ENCODE measurements around the gene SH3GL3. TPM values are rescaled to one million over a fixed set of nuclear protein-coding genes. Genes with fewer than 3 reads are reported as not detected.
A peak's percentile ranks its signal among the peaks of the same experiment; 100 is the strongest.

Gene SH3GL3
- total and polyA plus RNA-seq, 5 donors, result 0.88 to 4.1 (median 2.0) TPM

DNA sequence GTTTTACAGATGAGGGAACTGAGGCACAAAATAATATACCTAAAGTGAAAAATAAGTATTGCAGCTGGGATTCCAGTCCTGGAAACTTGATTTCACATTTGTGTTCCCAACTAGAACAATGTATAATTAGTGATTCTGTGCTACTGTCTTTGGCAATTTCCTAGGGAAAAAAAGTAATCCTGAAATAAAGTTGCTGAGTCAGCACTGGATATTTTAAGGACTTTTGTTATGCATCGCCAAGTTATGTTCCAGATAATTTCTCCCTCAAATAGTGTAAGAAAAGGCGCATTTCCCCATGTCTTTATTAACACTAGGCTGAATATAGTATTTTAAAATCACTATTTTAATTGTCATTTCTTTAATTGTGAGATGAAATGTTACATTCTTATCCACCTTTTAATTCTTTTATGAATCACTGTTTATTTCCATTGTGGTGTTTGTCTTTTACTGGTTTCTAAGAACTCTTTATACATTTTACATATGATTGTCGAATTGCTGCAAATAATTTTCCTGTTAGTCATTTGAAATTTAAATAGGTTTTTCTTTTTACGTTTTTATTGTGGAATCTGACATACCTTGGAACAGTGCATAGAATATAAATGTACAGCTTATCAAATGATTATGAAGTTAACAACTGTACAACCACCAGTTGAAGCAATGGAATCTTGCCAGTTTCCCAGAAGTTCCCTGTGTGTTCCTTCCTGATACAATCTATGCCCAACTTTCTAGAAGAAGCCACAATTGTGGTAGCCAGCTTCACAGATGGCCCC is 56.6 kb downstream of the SH3GL3 start:
- ATAC-seq, result no peak

DNA sequence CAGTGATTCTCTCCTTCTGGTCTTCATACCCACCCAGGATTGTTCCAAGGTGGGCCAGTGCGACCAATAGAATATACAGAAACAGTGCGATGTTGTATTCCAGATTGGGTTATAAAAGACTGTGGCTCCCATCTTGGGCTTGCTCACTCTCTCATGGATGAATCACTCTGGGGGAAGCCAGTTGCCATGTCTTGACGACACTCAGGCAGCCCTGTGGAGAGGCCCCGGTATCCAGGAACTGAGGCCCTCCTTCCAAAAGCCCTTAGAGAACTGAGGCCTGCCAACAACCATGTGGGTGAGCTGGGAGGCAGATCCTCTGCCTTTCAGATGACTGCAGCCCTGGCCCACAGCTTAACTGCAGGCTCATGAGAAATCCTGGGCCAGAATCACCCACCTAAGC is 57.2 kb downstream of the SH3GL3 start:
- no peak overlapping the region for H3K4me3 ChIP-seq (ENCODE audit: low read length)
- no peak for DNase-seq
- intact Hi-C loops (cut with DNase I), result no loop called here
- H3K27ac ChIP-seq (ENCODE audit: low read length), result no peak overlapping the region
- WGBS, result 70% methylated on average over 4 of the region's 4 CpGs
- H3K27me3 ChIP-seq (ENCODE audit: control insufficient read depth, insufficient read depth), result no peaks in the 10 kb centered on the region
- H3K9me3 ChIP-seq (ENCODE audit: control insufficient read depth, low read length), result no peaks in the 10 kb centered on the region
- H3K4me1 ChIP-seq (ENCODE audit: control insufficient read depth, insufficient read depth, low read length), result no peaks in the 10 kb centered on the region
- ATAC-seq, result no peak

More for the DNA sequence above, 56.6 kb downstream of the SH3GL3 start:
- Histone ChIP-seq H3K4me3 (ENCODE audit: low read length) (no peak overlapping the region), H3K27ac (ENCODE audit: low read length) (no peak overlapping the region), H3K27me3 (ENCODE audit: control insufficient read depth, insufficient read depth) (no peaks in the 10 kb centered on the region), H3K4me1 (ENCODE audit: control insufficient read depth, insufficient read depth, low read length) (no peaks in the 10 kb centered on the region), H3K9me3 (ENCODE audit: control insufficient read depth, low read length) (no peaks in the 10 kb centered on the region)
- intact Hi-C loops (cut with DNase I), result no loop called here
- no peak for DNase-seq
- WGBS, result 70% methylated on average over 4 of the region's 4 CpGs

DNA sequence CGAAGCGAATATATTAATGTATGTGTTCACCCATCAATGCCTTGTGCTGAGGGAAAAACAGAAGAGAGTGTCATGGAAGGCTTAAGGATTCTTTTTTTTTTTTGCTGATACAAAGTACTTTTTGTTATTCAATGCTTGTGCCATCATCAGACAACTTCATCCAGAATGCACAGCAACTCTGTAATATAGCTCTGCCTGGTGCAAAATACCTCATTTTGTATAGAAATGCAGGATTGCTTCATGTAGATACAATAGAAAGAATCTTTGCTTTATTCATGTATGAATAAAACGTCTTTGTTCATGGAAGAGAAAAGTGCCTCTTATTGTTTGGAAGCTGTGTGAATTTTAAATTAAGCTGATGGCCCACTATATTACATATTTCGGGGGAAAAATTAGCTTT is 62.9 kb downstream of the SH3GL3 start:
- no peak for ATAC-seq
- DNase-seq, result no peak
- H3K27ac ChIP-seq (ENCODE audit: low read length), result no peak overlapping the region
- H3K9me3 ChIP-seq (ENCODE audit: control insufficient read depth, low read length), result no peaks in the 10 kb centered on the region
- intact Hi-C loops (cut with DNase I), result no loop called here
- H3K4me1 ChIP-seq (ENCODE audit: control insufficient read depth, insufficient read depth, low read length), result no peaks in the 10 kb centered on the region
- no peaks in the 10 kb centered on the region for H3K27me3 ChIP-seq (ENCODE audit: control insufficient read depth, insufficient read depth)
- H3K4me3 ChIP-seq (ENCODE audit: low read length), result no peak overlapping the region
- WGBS, result 88% methylated on average over 4 of the region's 4 CpGs

DNA sequence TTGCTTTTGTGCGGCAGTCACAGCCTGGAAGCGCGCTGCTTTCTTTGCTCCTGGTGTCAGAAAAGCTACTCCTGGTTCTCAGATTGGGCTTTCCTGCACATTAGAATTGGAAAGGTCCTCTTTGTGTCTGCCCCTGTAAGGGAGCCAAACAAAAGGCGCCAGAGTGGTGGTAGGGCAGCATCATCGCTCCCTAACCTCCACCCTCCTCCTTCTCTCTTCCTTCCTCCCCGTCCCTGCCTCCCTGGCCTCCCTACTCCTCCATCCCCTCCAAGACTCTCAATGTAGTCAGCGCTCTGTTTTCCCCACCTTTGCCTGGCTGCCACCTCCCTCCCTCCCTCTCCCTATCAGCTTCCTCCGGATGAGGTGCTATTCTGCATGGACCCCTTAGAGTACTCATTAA is 65.3 kb downstream of the SH3GL3 start:
- intact Hi-C loops (cut with DNase I), result no loop called here
- ATAC-seq, result peak in 1 of 2 donors; percentile 14
- H3K9me3 ChIP-seq (ENCODE audit: control insufficient read depth, low read length), result no peaks in the 10 kb centered on the region

DNA sequence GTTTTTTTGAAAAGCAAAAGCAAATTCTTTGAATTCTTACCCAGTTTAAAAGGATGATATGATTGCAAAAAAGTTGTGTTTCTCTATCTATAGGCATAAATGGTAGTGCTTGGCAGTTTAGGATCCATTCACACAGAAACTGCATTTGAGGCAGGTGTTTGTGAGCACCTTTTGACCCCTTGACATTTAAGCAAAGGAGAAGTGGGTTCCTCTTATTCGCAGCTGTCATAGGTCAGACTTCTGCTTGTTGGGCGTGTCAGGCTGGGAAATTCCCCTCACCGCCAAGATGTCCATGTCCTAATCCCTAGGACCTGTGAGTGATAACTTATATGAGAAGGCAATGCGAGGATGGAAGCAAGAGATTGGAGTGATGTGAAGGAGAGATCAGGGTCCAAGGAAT is 67.4 kb downstream of the SH3GL3 start:
- 85% methylated on average over 4 of the region's 4 CpGs for WGBS

More for the DNA sequence above, 65.3 kb downstream of the SH3GL3 start:
- no peak overlapping the region for H3K4me3 ChIP-seq (ENCODE audit: low read length)
- no peaks in the 10 kb centered on the region for H3K27me3 ChIP-seq (ENCODE audit: control insufficient read depth, insufficient read depth)
- no peak for DNase-seq
- no peaks in the 10 kb centered on the region for H3K4me1 ChIP-seq (ENCODE audit: control insufficient read depth, insufficient read depth, low read length)
- WGBS, result 65% methylated on average over 8 of the region's 8 CpGs
- no peak overlapping the region for H3K27ac ChIP-seq (ENCODE audit: low read length)

DNA sequence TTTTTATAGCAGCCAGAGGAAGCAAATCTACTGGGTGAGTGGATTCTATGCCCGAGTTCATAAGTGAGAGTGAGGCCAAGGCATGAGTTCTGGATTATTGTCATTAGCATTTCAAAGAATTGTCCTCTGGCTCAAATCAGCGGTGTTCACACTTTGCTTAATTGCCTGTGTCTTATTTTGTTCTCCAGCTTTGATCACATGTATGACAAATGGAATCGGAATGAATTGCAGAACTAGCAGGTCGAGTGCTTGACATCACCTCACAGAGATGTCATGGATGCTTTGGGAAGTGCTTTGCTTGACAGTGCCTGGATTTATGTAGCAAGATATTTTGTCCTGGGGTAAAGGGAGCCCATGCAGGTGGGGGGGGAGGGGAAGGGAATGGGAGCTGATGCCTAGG is 68.0 kb downstream of the SH3GL3 start:
- intact Hi-C loops (cut with DNase I), result no loop called here
- no peak for DNase-seq
- ATAC-seq, result no peak
- Histone ChIP-seq H3K27ac (ENCODE audit: low read length) (no peak overlapping the region), H3K27me3 (ENCODE audit: control insufficient read depth, insufficient read depth) (no peaks in the 10 kb centered on the region), H3K4me1 (ENCODE audit: control insufficient read depth, insufficient read depth, low read length) (no peaks in the 10 kb centered on the region), H3K4me3 (ENCODE audit: low read length) (no peak overlapping the region), H3K9me3 (ENCODE audit: control insufficient read depth, low read length) (no peaks in the 10 kb centered on the region)
- WGBS, result 56% methylated on average over 4 of the region's 4 CpGs

More for the DNA sequence above, 67.4 kb downstream of the SH3GL3 start:
- no peaks in the 10 kb centered on the region for H3K4me1 ChIP-seq (ENCODE audit: control insufficient read depth, insufficient read depth, low read length)
- ATAC-seq (no peak), DNase-seq (no peak)
- no peak overlapping the region for H3K4me3 ChIP-seq (ENCODE audit: low read length)
- H3K9me3 ChIP-seq (ENCODE audit: control insufficient read depth, low read length), result no peaks in the 10 kb centered on the region
- no peak overlapping the region for H3K27ac ChIP-seq (ENCODE audit: low read length)
- intact Hi-C loops (cut with DNase I), result no loop called here
- H3K27me3 ChIP-seq (ENCODE audit: control insufficient read depth, insufficient read depth), result no peaks in the 10 kb centered on the region

DNA sequence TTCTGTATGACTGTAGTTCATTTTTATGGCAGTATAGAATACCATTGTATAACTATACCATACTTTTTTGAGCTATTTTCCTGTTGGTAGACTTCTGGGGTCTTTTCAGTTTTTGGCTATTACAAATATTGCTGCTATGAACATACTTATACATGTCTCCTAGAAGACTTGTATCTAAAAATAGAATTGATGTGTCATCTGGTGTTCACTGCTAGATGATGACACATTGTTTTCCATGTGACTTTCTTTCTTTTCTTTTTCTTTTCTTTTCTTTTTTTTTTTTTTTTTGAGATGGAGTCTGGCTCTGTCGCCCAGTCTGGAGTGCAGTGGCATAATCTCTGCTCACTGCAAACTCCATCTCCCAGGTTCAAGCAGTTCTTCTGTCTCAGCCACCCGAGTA is 69.8 kb downstream of the SH3GL3 start:
- no peak for ATAC-seq
- Histone ChIP-seq H3K4me3 (ENCODE audit: low read length) (no peak overlapping the region), H3K4me1 (ENCODE audit: control insufficient read depth, insufficient read depth, low read length) (no peaks in the 10 kb centered on the region), H3K27me3 (ENCODE audit: control insufficient read depth, insufficient read depth) (no peaks in the 10 kb centered on the region), H3K9me3 (ENCODE audit: control insufficient read depth, low read length) (no peaks in the 10 kb centered on the region), H3K27ac (ENCODE audit: low read length) (no peak overlapping the region)
- DNase-seq, result no peak
- intact Hi-C loops (cut with DNase I), result no loop called here
- 88% methylated on average over 2 of the region's 2 CpGs for WGBS

DNA sequence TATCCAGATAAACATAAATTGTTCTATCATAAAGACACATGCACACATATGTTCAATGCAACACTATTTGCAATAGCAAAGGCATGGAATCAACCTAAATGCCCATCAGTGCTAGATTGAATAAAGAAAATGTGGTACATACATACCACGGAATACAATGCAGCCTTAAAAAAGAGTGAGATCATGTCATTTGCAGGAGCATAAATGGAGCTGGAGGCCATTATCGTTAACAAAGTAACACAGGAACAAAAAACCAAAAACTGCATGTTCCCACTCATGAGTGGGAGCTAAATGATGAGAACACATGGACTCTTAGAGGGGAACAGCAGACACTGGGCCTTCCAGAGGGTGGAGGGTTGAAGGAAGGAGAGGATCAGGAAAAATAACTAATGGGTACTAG is 79.2 kb downstream of the SH3GL3 start:
- DNase-seq, result no peak
- intact Hi-C loops (cut with DNase I), result no loop called here
- ATAC-seq, result no peak
- H3K4me1 ChIP-seq (ENCODE audit: control insufficient read depth, insufficient read depth, low read length), result no peaks in the 10 kb centered on the region
- no peaks in the 10 kb centered on the region for H3K9me3 ChIP-seq (ENCODE audit: control insufficient read depth, low read length)
- H3K27me3 ChIP-seq (ENCODE audit: control insufficient read depth, insufficient read depth), result no peaks in the 10 kb centered on the region
- H3K27ac ChIP-seq (ENCODE audit: low read length), result no peak overlapping the region
- WGBS, result 88% methylated on average over 2 of the region's 2 CpGs
- no peak overlapping the region for H3K4me3 ChIP-seq (ENCODE audit: low read length)

DNA sequence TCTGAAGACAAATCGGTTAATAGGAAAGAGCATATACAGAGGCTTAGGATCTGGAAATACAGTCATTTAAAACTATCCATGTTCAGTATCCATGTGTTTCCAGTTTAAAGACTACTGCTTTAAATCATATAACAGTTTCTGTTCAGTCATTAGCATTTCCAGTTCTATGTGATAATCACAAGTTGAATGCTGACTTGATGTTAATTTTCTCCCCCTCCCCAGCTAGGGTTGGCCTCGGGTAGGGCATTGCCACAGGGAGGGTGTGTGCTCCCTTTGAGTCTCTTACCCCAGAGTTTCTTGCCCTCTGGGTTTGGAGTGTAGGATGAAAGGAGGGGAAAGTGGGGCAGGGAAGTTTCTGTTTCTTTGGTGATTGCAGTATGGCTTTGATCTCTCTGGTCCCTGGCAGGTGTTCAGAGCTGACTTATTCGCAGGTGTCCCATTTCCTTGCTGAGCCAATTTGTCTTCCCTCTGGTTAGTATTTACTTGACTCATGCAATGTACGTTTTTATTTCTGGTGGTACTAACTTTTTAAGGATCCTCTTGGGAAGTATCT is 86.3 kb downstream of the SH3GL3 start:
- Histone ChIP-seq H3K4me1 (ENCODE audit: control insufficient read depth, insufficient read depth, low read length) (no peaks in the 10 kb centered on the region), H3K4me3 (ENCODE audit: low read length) (no peak overlapping the region), H3K27ac (ENCODE audit: low read length) (no peak overlapping the region), H3K9me3 (ENCODE audit: control insufficient read depth, low read length) (no peaks in the 10 kb centered on the region), H3K27me3 (ENCODE audit: control insufficient read depth, insufficient read depth) (no peaks in the 10 kb centered on the region)
- intact Hi-C loops (cut with DNase I), result no loop called here
- ATAC-seq, result no peak
- whole genome bisulfite sequencing, result 77% methylated on average over 4 of the region's 4 CpGs
- no peak for DNase-seq

DNA sequence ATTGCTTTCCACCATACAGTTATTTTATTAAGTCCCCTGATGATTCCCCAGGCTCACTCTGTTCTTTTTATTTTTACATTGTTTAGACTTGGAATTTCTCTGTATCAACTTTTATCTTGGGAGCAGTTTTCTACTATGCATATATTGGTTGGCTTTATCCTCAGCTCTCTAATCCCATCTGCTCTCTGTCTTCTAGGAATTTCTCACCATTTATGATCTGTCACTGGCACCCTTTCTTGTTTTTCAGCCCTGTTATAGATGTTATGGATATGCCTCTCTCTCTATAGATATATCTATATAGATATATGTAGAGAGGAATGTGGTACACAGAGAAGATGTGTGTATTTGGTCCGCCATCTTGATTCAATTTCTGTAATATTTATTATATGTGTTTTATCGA is 90.5 kb downstream of the SH3GL3 start:
- WGBS, result 95% methylated on average over 2 of the region's 2 CpGs
- H3K4me1 ChIP-seq (ENCODE audit: control insufficient read depth, insufficient read depth, low read length), result no peaks in the 10 kb centered on the region
- H3K4me3 ChIP-seq (ENCODE audit: low read length), result no peak overlapping the region
- no peak overlapping the region for H3K27ac ChIP-seq (ENCODE audit: low read length)
- no peaks in the 10 kb centered on the region for H3K9me3 ChIP-seq (ENCODE audit: control insufficient read depth, low read length)
- intact Hi-C loops (cut with DNase I), result no loop called here
- no peak for ATAC-seq
- DNase-seq, result no peak
- no peaks in the 10 kb centered on the region for H3K27me3 ChIP-seq (ENCODE audit: control insufficient read depth, insufficient read depth)

DNA sequence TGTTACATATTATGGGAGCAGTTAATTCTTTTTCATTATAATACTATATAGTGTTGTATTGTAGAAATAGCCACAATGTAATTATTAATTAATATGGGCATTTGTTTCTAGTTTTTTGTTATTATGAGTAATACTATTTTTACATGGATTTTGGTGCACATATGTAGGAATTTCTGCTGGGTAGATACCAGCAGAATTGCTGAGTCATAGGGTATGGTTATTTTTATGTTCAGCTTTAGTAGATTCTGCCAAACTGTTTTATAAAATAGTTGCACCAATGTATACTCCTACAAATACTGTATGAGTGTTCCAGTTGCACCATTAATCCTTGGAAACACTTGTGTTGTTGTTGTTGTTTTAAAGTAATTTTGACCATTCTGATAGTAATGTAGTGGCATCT is 91.5 kb downstream of the SH3GL3 start:
- H3K27ac ChIP-seq (ENCODE audit: low read length), result no peak overlapping the region
- H3K4me3 ChIP-seq (ENCODE audit: low read length), result no peak overlapping the region
- no peaks in the 10 kb centered on the region for H3K4me1 ChIP-seq (ENCODE audit: control insufficient read depth, insufficient read depth, low read length)
- intact Hi-C loops (cut with DNase I), result no loop called here
- no peaks in the 10 kb centered on the region for H3K9me3 ChIP-seq (ENCODE audit: control insufficient read depth, low read length)
- ATAC-seq (no peak), DNase-seq (no peak)
- H3K27me3 ChIP-seq (ENCODE audit: control insufficient read depth, insufficient read depth), result no peaks in the 10 kb centered on the region
